ENCODE data around the gene GLIS1. TPM values are rescaled to one million over a fixed set of nuclear protein-coding genes. Genes with fewer than 3 reads are reported as not detected.
A peak's percentile ranks its signal among the peaks of the same experiment; 100 is the strongest.

The GLIS1 gene
- total RNA-seq, 4 donors from 2014 or later: 0.63 to 2.4 (median 1.0) TPM

DNA sequence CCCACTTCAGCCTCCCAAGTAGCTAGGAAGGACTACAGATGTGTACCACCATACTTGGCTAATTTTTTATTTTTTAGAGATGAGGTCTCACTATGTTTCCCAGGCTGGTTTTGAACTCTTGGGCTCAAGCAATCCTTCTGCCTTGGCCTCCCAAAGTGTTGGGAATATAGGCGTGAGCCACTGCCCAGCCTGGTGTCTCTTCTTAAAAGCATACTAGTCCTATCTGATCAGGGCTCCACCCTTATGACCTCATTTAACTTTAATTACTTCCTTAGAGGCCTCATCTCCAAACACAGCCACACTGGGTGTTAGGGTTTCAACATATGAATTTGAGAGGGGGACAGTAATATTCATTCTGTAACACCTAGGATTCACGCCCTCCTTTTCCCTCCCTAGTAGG, 130.9 kb downstream of the GLIS1 start:
- 88% methylated on average over 2 of the region's 2 CpGs for WGBS, 2 donors
- intact Hi-C loops (cut with DNase I; ENCODE audit: low total_unique reads): no loop called here

DNA sequence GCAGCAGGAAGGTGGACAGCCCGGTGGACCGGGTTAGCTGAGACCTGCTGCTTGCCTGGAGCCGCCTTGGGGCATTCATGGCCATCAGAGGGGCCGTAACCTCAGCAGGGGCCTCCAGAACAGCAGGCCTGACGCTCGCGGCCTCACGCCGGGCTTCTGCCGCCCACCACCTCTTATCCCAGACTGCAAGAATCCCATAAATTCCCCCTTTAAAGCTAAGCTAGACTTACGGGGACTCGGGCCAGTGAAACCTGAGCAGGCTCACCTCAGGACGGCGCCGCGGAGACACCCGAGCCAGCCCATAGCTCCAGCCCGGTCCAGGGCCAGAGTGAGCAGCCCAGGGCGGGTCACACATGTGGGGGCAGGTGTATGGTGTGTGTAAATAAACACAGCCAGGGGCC, 132.3 kb downstream of the GLIS1 start:
- intact Hi-C loops (cut with DNase I; ENCODE audit: low total_unique reads): no loop called here
- peak in 1 of 2 donors; percentile 72 for DNase-seq (ENCODE audit: low spot score in 2 of 2)
- WGBS, 2 donors: 86 to 93% methylated on average over 19 of the region's 19 CpGs
- H3K4me3 ChIP-seq (ENCODE audit: low read depth, poor library complexity, severe bottlenecking): no peak overlapping the region
- no peak for TF ChIP-seq POLR2A (IDR thresholded peaks at IDR 0.05)
- TF ChIP-seq, protein P1, sequence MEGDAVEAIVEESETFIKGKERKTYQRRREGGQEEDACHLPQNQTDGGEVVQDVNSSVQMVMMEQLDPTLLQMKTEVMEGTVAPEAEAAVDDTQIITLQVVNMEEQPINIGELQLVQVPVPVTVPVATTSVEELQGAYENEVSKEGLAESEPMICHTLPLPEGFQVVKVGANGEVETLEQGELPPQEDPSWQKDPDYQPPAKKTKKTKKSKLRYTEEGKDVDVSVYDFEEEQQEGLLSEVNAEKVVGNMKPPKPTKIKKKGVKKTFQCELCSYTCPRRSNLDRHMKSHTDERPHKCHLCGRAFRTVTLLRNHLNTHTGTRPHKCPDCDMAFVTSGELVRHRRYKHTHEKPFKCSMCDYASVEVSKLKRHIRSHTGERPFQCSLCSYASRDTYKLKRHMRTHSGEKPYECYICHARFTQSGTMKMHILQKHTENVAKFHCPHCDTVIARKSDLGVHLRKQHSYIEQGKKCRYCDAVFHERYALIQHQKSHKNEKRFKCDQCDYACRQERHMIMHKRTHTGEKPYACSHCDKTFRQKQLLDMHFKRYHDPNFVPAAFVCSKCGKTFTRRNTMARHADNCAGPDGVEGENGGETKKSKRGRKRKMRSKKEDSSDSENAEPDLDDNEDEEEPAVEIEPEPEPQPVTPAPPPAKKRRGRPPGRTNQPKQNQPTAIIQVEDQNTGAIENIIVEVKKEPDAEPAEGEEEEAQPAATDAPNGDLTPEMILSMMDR (IDR thresholded peaks at IDR 0.05): no peak

More for the DNA sequence above, 130.9 kb downstream of the GLIS1 start:
- TF ChIP-seq POLR2A (IDR thresholded peaks at IDR 0.05): no peak
- TF ChIP-seq, protein P1 (IDR thresholded peaks at IDR 0.05): no peak
- peak in 1 of 2 donors; percentile 15 for DNase-seq (ENCODE audit: low spot score in 2 of 2)
- H3K4me3 ChIP-seq (ENCODE audit: low read depth, poor library complexity, severe bottlenecking): no peak overlapping the region

DNA sequence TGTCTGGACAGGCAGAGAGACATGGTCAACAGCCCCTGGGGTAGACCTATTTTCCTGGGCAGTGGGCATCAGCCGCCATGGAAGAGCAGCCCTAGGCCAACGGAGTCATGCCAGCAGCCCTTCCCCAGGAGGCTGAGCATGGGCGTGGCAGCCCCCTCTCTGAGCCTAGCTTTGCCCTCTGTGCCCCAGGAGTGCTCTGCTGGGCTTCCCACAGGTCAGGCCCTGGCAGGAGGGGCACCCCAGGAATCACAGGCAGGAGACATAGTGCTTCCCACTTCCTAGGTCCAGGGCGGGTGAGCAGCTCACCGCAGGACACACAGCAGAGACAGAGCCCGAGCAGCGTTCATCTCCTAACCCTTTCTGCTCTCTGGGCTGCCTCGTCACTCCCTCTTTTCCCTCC, 132.8 kb downstream of the GLIS1 start:
- no peak for TF ChIP-seq POLR2A (IDR thresholded peaks at IDR 0.05)
- 79 to 88% methylated on average over 8 of the region's 8 CpGs for WGBS, 2 donors
- peak in 1 of 2 donors; percentile 36 for DNase-seq (ENCODE audit: low spot score in 2 of 2)
- intact Hi-C loops (cut with DNase I; ENCODE audit: low total_unique reads): no loop called here
- H3K4me3 ChIP-seq (ENCODE audit: low read depth, poor library complexity, severe bottlenecking): no peak overlapping the region

DNA sequence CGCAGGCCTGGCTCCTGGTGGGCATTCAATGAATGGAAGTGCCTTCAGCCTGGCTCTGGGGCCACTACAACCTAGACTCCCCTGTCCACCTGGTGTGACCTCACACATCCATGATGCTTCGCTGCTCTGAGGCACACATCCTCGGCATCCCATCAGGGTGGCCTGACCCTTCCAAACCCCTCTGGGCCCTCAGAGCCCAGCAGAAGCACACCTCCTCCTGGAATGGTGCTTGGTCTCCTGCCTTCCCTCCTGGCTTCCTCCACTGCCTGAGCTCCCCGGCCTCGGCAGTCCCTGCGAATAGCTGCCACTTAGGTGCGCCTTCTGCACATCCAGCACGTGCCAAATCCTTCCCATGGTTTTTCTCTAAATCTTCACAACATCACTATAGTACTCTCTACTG, 133.8 kb downstream of the GLIS1 start:
- WGBS, 2 donors: 87 to 93% methylated on average over 8 of the region's 8 CpGs
- TF ChIP-seq POLR2A (IDR thresholded peaks at IDR 0.05): no peak
- TF ChIP-seq, protein P1 (IDR thresholded peaks at IDR 0.05): no peak
- no peak overlapping the region for H3K4me3 ChIP-seq (ENCODE audit: low read depth, poor library complexity, severe bottlenecking)
- intact Hi-C loops (cut with DNase I; ENCODE audit: low total_unique reads): no loop called here
- DNase-seq (ENCODE audit: low spot score in 2 of 2): peak in 1 of 2 donors; percentile 28

DNA sequence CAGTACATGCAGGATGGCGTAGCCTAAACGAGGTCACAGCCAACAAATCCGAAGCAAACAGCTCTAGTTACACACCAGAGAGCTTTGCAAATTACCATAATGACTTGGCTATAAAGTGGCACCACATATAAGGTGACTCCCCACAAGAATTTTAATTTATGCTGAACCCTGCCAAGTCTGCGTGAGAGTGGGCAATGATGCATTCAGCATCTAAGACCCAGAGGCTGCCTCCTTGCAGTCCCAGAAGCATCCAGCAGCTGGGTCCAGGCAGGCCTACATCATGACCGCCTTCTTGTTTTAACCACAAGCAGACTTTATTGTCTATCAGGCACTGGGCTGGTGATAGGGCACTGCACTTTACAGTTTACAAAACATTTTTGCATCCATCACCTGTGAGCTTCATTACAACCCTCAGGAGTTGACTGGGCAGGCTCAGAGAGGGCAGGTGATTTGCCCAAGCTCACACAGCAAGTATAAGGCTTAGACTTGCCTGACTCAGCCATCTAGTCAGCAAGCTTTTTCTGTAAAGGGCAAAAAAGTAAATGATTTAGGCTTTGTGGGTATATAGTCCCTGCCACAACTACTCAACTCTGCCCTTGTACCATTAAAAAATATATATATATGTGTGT, 134.6 kb downstream of the GLIS1 start:
- 61 to 70% methylated on average over 5 of the region's 5 CpGs for WGBS, 2 donors
- intact Hi-C loops (cut with DNase I; ENCODE audit: low total_unique reads): no loop called here
- TF ChIP-seq, protein P1 (IDR thresholded peaks at IDR 0.05): no peak
- TF ChIP-seq POLR2A (IDR thresholded peaks at IDR 0.05): no peak
- no peak for DNase-seq (ENCODE audit: low spot score in 2 of 2)
- no peak overlapping the region for H3K4me3 ChIP-seq (ENCODE audit: low read depth, poor library complexity, severe bottlenecking)

DNA sequence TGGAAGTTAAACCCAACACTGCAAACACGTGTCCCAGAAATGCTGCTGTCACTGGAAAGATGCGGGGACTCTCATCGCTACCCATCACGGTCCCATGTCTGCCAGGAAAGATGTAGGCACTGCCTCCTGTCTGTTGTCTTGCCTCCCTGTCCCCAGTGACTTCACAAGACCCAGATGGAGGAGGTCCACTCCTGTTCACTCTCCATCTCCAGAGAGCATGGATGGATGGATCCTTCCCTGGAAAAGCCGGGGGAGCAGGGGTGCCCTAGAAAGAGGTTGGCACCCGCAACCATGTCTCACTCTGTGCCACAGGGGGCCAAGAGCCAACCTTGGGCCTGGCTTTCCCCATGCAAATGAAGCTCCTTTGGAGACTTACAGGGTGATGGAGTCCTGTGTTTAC, 135.5 kb downstream of the GLIS1 start:
- WGBS, 2 donors: 83 to 96% methylated on average over 5 to 6 of the region's 6 CpGs
- H3K4me3 ChIP-seq (ENCODE audit: low read depth, poor library complexity, severe bottlenecking): no peak overlapping the region
- no peak for TF ChIP-seq POLR2A (IDR thresholded peaks at IDR 0.05)
- TF ChIP-seq, protein P1 (IDR thresholded peaks at IDR 0.05): no peak
- intact Hi-C loops (cut with DNase I; ENCODE audit: low total_unique reads): no loop called here
- DNase-seq (ENCODE audit: low spot score in 2 of 2): no peak

Measured in lower leg skin (tissue), 4 donors.